Measurements from ENCODE around the gene RERG.

RERG gene

GRCh38 chr12:15165012-15165659 lies 56.1 kb downstream of the RERG start:
- no peak for DNase-seq (ENCODE audit: low read depth, low spot score)
- ChIA-PET POLR2A (no interaction called here), CTCF (no interaction called here)
- TF ChIP-seq CTCF (IDR thresholded peaks at IDR 0.05; ENCODE audit: insufficient read depth, low read length, missing control alignments): no peak
- no peak overlapping the region for H3K4me3 ChIP-seq (ENCODE audit: low read depth, low read length)

- POLR2A ChIA-PET: no interaction called here
- DNase-seq (ENCODE audit: low read depth, low spot score): no peak
- CTCF ChIA-PET: no interaction called here
- H3K4me3 ChIP-seq (ENCODE audit: low read depth, low read length): no peak overlapping the region
- no peak for TF ChIP-seq CTCF (IDR thresholded peaks at IDR 0.05; ENCODE audit: insufficient read depth, low read length, missing control alignments)
These were observed 57.9 kb downstream of the RERG start for GRCh38 chr12:15163030-15163976.

GRCh38 chr12:15158083-15158482 lies 63.1 kb downstream of the RERG start:
- ChIA-PET CTCF (no interaction called here), POLR2A (no interaction called here)
- no peak overlapping the region for H3K4me3 ChIP-seq (ENCODE audit: low read depth, low read length)
- no peak for TF ChIP-seq CTCF (IDR thresholded peaks at IDR 0.05; ENCODE audit: insufficient read depth, low read length, missing control alignments)
- no peak for DNase-seq (ENCODE audit: low read depth, low spot score)

GRCh38 chr12:15157269-15157671 lies 63.9 kb downstream of the RERG start:
- TF ChIP-seq CTCF (IDR thresholded peaks at IDR 0.05; ENCODE audit: insufficient read depth, low read length, missing control alignments): no peak
- POLR2A ChIA-PET: no interaction called here

GRCh38 chr12:15155271-15155670 lies 65.9 kb downstream of the RERG start:
- no peak for TF ChIP-seq CTCF (IDR thresholded peaks at IDR 0.05; ENCODE audit: insufficient read depth, low read length, missing control alignments)
- DNase-seq (ENCODE audit: low read depth, low spot score): no peak
- POLR2A ChIA-PET: no interaction called here
- CTCF ChIA-PET: interaction anchor here (1.5 to 4.7 kb wide), 2 partner anchors 19 to 67 kb away, joined by 3 to 38 read pairs; partner anchors contain the start of gene RERG
- H3K4me3 ChIP-seq (ENCODE audit: low read depth, low read length): no peak overlapping the region

More at GRCh38 chr12:15157269-15157671, 63.9 kb downstream of the RERG start:
- no peak overlapping the region for H3K4me3 ChIP-seq (ENCODE audit: low read depth, low read length)
- CTCF ChIA-PET: interaction anchor here (1.0 kb wide), 1 partner anchor 64 kb away, joined by 3 read pairs; the partner anchor contains the start of gene RERG
- no peak for DNase-seq (ENCODE audit: low read depth, low spot score)

- TF ChIP-seq CTCF (IDR thresholded peaks at IDR 0.05; ENCODE audit: insufficient read depth, low read length, missing control alignments): no peak
- ChIA-PET POLR2A (no interaction called here), CTCF (interaction anchor here (1.6 to 4.7 kb wide), 2 partner anchors 68 to 430 kb away, joined by 4 to 38 read pairs; partner anchors contain the start of gene RERG)
- H3K4me3 ChIP-seq (ENCODE audit: low read depth, low read length): no peak overlapping the region
- no peak for DNase-seq (ENCODE audit: low read depth, low spot score)
These were observed 67.1 kb downstream of the RERG start for GRCh38 chr12:15154103-15154502.

All from AG04449 (cell line).